Activated T-cell treated with anti-CD3 and anti-CD28 coated beads for 1 hour (primary cell): ENCODE results near the gene MRGPRD.
"Not testable (repeated sequence)": the region's sequence is repeated elsewhere in the genome, so short reads cannot be mapped to it uniquely, and the experiment has no call there.

Experiments
- DNase-seq: peaks from one replicate; pipeline ENCODE4 v3.0.0-alpha.2; 2020; ENCODE audit warnings: low read depth

MRGPRD gene

DNA sequence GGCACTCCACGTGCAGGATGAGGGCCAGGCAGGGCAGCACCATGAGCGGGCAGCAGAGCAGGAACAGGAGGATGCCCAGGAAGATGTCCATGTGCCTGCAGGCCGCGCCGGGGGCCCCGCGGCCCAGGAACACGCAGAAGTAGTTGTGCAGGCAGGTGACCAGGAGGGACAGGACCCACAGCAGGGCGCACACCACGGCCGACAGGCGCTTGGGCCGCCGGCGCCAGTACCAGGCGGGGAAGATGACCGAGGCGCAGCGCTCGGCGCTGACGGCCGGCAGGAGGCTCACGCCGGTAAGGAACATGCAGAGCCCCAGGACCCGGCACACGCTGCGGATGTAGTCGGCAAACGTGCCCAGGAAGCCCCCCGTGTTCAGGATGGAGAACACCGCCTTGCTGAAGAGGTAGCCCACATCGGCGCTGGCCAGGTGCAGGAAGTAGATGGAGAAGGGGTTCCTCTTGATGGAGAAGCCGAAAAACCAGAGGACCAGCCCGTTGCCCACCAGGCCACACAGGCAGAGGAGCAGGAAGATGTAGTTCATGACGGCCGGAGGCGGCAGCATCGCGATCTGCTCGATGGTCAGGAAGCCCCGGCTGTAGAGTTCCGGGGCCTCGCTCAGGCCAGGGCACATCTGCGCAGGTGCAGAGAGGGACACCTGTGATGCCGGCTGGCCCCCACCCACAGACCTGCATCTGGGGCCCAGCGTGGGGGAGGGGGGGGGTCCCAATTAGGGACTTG, 25.0 kb upstream of the MRGPRD start:
- no peak for DNase-seq

DNA sequence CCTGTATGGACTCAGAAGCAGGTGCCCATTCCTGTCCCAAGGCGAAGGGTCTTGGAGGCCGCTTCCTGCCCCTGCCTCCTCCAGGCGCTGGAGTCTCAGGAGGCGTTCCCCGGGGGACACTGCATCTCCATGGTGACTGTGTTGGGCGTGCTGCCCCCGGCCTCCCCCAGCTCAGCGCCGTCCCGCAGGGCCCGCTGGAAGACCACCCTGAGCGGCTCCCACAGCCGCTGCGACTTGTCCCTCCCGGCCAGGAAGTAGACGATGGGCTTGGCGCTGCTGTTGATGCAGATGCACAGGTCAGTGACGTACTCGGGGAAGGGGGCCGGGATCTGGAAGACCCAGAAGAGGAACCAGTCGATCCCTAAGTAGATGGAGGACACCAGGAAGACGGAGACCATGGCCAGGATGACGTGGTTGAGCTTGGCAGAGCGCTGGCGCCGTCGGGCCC, 24.4 kb upstream of the MRGPRD start:
- DNase-seq: no peak

DNA sequence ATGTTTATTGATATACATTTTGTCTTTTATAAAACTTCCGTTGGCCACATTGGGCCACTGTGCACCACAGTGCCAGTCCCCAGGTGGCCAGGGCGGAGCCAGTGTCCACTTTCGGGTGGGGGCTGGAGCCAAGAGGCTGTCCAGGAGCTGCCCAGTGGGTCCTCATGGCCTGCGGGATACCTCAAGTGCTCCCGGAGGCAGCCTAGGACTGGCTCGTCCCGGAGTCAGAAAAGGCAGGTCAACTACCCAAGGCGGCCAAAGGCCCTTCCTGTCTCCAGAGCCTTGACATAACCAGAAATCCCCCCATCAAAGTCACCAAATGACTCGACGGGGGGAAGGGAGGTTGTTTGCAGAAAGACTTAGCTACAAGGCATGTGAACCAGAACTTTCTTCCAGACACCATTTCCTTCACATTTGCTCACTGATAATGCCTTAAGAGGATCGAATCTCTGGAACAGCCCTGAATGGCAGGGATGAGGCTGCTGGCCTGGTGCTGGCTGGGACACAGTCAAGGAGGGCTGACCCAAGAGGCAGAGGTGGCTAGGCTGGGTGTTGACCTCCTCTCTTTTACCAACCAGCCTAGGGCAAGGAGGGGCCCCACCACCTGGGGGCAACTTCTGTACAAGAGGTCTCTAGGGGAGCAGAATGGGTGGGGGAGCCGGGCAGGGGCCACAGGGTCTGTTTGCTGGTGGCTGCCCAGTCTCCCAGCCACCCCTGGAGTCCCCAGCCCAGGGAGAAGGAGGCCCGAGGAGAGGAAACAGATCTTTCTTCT, 23.8 kb upstream of the MRGPRD start:
- no peak for DNase-seq

DNA sequence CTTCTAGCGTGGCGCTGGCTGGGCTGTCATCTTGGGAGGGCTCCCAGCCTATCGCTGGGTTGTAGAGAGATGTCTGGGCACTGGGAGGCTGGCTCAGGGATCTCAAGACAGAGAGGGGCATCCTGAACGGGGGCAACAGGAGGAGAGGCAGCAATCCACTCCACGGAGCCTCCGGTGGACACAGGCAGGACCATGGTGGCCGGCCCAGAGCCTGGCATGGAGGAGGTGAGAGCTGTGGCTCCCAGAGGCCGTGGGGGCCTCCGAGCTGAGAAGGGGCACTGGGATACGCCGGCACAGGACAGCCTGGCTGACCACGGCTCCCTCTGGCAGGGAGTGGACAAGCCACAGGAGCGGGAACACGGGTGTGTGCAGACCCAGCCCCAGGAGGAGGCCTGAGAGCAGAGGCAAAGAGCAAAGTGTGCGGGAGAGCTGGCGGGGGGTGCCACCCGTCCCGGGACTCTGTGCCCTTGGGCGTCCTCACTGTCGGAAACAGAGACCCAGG, 23.1 kb upstream of the MRGPRD start:
- DNase-seq: no peak

DNA sequence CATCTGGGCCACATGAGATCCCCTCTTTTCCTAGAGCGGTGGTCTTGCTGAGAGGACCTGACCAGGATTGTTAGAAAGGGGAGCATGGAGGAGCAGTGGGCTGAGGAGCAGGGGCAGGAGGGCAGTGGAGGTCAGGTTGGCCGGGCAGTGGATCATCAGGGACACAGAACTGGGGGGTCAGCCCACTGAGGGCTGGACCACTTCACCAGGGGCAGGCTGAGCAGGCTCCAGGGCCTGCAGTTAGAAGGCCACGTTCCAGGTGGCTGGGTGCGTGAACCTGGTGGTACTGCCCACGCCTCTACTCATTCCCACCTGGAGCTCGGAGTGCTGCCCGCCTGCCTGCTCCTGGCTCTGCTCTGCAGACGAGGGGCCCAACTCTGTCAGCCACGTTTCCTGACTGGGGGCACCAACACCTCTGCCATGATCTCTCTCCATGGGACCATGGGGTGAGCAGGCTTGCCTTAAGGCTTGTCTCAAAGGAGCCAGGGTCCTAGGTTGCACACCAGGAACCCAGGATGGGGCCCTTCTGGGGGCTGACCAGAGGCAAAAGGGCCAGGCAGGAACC, 22.6 kb upstream of the MRGPRD start:
- DNase-seq: no peak

DNA sequence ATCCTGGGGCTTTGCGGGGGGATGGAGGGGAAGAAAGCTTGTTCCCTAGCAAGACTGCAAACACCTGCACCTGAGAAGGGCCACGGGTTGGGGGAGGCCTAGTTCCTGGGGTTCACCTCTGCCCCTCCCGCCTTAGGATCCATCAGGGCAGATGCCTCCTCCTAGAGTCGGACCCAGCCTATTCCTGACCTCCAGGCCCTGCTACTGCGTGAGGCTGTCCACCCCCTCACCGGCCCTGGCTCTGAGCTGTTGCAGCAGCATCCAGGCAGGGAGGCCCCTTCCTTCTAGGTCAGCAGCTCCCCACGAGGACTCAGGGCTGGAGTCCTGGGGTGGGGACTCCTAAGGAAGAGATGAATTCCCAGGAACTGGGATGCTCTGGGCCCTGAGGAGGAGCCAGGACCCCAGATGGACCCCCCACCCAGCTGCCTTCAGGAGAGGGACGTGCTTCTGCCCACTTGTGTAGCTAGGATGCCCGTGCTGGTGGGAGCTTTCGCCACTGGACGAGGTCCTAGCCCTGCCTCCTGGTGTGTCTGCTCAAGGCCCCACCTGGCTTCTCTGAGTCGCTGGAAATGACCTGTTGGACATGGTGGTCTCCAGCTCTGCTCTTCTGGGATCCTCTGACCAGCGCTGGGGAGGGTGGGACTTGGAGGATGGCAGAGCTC, 21.9 kb upstream of the MRGPRD start:
- DNase-seq: no peak

DNA sequence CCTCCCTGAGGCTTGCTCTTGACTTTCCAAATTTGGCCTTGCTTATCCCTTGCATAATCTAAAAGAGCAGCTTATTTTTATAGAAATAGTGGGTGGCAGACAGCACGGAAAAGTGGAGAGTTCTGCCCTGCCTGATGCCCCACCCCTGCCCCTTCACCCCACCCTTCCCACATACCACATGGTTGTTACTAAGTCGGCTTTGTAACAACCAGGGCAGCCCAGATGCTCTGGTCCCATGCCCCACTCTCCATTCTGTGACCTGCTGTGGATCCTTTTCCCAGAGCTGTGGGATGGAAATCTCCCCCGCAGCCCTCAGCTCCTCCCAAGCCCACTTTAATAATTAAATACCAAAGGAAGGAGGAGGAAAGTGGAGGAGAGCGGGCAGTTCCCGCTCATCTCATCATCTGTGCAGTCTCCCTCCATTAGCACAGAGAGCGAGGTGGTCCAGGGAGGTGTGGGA, 21.4 kb upstream of the MRGPRD start:
- no peak for DNase-seq

DNA sequence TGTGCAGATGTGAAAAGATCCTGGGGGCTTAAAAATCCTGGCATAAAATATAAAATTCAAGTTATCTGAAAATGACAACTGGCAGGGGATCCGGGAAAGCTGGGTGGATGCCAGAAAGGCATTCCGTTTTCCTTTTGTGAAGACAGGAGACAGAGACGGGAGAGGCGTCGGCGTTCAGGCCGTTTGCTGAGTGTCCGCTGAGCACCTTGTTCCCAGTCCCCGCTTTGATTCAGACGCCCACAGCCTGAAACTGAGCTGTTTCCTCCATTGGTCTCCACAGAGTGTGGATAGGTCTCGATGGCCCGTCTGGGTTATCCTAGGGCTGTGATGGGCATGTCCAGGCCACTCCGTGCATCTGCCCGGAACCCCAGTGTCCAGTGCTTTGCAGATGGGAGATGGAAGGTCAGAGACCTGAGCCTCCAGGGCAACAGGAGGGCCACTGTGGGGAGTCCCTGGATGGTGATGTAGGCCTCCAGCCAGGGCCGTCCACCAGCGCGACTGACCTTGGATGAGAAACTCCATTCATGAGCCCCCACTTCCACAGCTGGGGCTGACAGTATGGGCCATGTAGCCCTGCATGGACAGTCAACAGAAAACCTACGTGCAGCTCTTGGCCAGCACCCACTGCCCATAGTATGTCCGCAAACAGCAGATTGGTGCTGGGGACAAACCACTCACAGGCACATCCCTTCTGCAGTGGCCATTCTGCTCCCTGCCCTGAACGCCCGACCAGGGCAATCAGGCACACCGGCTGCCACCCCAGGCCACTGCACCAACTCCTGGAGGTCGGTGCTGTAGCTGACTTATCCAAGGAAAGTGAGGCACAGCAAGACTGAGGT, 20.7 kb upstream of the MRGPRD start:
- no peak for DNase-seq

DNA sequence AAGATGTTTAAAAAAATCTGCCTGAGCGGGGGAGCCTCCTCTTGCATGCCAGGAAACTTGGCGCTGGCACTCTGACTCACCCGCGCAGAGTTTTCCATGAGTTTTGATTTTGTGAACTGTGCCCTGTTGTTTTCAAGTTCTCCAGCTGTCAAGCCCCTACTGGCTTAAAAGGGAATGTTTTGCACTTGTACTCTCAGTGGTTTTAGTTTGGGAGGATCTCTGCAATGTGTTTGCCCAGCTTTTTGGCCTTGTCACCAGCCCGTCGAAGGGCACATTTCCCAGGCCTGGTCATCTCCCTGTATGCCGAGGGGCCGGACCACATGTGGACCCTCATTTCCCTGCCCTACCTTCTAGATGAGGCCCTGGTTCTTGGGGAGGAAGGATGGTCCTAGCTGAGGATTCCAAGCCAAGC, 20.1 kb upstream of the MRGPRD start:
- DNase-seq: no peak

DNA sequence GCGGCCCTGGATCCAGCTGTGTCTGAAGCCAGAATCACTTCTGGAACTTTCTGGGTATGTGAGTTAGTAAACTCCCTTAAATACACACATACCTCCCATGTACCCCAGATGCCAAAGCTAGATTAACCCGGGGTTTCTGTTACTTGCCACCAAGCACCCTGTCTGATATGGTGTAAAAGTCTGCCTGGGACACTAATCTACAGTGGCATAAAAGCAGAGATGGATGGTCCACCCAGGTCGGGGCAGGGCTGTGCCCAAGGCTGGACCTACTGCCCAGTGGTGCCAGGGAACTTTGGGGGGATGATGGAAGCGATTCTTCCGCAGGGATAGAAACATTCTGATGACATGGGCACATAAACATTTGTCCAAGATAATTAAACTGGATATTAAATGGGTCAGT, 19.6 kb upstream of the MRGPRD start:
- no peak for DNase-seq

DNA sequence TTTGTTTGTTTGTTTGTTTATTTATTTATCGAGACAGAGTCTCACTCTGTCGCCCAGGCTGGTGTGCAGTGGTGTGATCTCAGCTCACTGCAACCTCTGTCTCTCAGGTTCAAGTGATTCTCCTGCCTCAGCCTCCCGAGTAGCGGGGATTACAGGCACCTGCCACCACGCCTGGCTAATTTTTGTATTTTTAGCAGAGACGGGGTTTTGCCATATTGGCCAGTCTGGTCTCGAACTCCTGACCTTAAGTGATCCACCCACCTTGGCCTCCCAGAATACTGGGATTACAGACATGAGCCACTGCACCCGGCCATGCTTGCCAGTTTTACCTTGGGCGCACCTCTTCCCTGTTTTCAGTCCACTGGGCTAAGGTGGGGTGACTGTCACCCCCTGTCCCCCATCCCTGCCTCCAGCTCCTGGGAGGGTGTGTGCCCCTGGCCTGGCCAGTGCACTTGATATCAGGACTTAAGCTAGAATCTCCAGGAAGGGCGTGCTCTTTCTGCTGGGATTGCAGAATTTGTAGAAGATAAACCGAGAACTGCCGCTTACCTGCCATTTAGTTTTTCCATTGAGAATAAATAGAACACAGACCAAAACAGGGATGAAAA, 19.1 kb upstream of the MRGPRD start:
- DNase-seq: not testable (repeated sequence)

DNA sequence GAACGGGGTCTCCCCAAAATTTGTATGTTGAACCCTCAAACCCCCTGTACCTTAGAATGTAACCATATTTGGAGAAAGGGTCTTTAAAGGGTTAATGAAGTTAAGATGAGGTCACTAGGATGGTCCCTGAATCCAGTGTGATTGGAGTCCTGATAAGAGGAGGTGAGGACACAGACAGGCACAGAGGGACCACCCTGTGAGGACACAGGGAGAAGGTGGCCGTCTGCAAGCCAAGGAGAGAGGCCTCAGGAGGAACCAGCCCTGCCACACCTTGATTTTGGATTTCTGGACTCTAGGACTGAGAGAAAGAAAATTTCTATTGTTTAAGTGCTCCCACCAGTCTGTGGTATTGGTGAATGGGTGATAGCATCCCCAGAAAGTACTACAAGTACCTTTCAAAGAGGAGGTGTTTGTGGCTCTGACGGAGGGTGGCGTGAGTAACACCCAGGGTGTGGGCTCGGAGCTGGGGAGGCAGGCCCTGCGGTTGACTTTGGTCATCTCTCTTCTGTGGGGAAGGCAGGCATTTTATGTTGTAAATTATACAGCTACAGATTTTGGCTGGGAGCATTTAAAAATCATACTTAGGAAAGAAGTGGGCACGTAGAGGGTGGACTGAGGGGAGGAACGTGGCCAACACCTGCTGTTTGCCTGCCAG, 18.4 kb upstream of the MRGPRD start:
- no peak for DNase-seq

DNA sequence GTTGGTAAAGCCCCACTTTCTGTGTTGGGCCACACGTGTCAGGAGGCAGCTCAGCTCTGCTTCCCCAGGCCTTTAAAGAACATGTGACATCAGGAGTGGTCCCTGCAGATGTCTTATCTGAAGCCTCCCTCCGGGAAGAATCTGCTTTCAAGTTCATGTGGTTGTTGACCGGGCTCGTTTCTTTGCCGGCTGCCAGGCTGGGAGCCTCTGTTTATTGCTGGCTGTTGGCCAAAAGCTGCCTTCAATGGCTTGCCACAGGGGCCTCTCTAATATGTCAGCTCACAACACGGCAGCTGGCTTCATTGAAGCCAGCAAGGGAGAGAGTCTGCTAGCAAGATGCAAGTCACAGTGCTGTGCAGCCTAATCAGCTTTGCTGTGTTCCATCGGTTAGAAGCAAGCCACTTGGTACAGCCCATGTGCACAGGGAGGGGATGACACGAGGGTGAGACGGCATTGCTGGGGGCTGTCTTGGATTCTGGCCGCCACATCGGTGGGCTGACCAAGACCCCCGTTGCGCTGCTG, 17.7 kb upstream of the MRGPRD start:
- DNase-seq: no peak

DNA sequence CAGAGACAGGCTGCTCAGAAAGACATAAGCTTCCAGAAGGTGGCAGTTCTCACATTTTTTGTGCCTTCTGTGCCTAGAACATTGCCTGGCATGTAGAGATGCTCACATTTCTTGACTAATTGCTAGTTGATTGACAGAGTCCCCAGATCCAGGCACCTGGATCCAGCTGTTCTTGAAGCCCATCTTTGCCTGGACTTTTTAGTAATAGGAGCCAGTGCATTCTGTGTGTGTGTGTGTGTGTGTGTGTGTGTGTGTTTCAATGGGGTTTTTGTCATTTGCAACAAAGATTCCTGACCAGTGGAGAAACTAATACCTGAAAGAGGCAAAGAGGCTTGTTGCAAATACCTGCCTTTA, 17.2 kb upstream of the MRGPRD start:
- no peak for DNase-seq

DNA sequence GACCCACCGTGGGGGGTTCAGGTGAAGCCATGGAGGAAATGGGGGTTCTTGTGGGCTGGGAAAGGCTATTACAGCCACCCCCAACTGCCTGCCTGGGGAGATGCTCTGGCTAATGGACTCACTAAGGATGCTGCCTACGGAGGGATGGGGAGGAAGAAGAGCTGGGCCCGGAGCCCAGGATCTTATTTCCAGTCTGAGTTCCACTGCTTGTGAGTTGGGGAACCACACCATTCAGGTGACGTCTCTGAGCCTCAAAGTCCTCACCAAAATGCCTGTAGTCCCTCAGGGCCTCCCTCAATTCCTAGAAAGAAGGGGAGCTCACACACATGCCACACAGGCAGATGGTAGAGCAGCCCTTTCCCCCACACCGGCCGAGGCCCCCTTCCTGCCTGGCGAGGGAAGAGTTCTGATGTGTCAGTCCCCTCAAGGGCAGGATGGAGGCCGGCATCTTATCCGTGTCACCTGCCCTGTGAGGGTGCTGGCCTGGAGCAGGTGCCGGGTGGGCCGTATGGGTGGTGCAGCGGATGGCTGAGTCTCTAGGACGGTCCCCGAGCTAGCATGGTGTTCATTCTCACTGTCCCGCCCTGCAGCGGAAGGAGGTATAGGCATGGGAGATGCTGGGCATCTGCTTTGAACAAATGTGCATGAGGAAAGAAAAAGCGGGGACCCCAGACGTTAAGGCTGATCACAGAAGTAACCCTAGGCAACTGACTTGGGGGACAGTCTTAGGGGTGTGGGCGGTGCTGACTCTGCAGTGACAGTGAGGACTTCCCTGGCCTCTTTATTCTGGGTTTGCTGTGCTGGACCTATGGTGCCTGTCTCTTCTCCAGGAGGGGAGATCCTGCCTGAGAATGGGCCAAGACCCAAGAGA, 16.6 kb upstream of the MRGPRD start:
- no peak for DNase-seq

DNA sequence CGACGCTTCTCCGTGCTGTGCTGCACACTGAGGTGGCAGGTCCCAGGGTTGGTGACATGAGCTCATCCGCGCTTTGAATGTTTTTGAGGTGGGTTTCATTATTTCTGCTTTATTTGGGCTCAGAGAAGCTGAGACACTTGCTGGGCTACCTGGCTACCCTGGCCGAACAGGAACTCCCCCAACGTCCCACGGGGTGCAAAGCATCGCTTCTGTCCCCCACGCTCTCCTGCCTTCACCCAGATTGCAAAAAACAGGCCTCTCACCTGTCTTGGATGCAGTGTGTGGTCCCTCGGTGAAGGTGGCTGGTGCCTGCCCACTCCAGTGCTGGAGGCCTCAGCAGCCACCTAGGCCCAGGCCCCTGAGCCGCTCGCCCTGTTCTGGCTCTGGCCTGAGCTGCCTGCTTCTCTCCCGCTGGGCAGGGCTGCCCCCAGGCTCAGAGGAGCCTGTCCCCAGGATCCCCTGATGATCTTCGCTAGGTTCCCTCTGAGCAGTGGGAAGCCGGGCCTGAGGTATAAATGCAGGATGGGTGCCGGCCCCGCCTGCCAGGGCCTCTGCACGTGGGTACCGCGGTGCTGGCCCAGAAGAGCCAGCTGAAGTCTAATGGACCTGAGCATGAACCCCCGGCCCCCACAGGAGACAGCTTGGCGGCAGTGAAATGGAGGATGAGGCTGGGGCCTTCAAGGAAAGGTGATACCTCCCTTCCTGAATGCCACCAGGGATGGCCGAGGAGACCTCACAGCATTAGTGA, 15.8 kb upstream of the MRGPRD start:
- no peak for DNase-seq

DNA sequence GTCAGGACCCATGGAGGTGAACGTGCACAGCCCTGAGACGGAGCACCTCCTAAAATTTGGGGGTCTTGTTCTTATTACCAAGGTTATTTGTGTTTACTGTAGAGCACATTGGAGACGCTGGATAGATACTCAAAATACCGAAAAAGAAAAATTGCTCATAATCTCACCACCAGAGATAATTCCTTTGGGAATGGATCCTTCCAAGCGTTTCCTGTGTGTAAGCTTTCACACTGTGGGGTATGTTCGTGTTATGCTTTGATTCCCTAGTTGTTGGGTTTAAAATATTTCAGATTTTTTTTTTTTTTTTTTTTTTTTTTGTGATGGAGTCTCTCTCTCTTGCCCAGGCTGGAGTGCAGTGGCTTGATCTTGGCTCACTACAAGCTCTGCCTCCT, 14.1 kb upstream of the MRGPRD start:
- DNase-seq: no peak

DNA sequence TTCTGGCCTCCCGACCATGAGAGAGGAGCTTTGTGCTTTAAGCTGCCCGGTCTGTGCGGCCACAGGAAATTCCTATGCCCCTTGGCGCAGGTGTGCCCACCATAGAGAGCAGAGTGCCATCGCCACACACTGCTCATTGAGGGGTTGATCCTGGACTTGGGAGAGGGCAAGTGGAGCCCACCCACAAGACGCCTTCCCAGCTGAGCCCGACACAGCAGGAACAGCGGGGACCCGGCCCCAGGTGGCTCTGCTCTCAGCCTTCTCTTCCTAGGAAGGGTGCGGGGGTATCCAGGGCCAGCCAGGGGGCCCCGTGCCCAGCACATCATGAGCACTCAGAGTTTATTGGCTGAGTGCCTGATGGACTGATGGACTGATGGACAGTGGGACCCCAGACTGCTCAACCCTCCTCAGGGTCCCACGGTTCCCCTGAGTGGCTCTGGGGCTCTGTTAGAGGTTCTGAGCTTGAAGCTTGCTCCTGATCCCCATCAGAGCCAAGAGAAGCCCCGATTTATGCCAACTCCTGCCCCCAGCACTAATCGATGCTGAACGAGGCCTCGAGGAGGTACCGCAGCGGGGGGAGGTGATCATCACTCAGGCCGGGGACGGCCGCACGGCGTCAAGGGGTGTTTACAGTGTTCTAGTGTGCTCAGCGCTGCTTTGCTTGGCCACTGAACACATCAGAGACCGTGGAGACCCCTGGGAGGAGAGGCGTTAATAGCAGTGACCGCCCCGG, 13.5 kb upstream of the MRGPRD start:
- no peak for DNase-seq
